Fibroblast of mammary gland (primary cell): Measurements from ENCODE around the gene LRRC32.

Experiments
- DNase-seq: peaks from one replicate; pipeline ENCODE4 v3.0.0-alpha.2; 2010; ENCODE audit warnings: low read depth
- H3K4me3 ChIP-seq: 2 replicates; pipeline ENCODE4 v1.5.1; 2011; ENCODE audit warnings: low read depth, mild to moderate bottlenecking, low read length, moderate library complexity; ENCODE audit not compliant: control insufficient read depth
- TF ChIP-seq, protein P1 (sequence below): conservative IDR thresholded peaks from 2 replicates; pipeline ENCODE4 v1.5.1; 2011; ENCODE audit warnings: low read depth, low read length, inconsistent platforms; ENCODE audit not compliant: control insufficient read depth, insufficient read depth

LRRC32 gene

DNA sequence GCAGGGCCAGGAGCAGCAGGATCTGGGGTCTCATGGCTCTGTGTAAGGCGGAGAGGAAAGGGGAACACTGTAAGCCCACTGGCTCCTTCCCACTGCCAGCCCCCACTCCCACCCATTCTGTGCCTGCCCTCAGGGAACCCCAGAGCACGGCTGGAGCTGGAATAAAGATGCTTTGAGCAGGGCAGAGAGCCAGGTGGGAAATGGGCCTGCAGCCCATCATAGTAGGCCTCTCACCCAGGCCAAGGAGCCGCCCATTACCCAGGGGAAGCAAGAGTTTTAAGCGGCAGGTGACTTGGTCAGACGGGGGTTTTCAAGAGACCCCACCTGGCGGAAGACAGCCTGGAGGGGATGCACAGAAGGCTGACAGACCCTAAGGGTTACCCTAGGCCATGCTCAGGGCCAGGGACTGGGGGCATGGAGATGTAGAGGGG is 4.6 kb downstream of the LRRC32 start:
- no peak overlapping the region for H3K4me3 ChIP-seq
- TF ChIP-seq, protein P1, sequence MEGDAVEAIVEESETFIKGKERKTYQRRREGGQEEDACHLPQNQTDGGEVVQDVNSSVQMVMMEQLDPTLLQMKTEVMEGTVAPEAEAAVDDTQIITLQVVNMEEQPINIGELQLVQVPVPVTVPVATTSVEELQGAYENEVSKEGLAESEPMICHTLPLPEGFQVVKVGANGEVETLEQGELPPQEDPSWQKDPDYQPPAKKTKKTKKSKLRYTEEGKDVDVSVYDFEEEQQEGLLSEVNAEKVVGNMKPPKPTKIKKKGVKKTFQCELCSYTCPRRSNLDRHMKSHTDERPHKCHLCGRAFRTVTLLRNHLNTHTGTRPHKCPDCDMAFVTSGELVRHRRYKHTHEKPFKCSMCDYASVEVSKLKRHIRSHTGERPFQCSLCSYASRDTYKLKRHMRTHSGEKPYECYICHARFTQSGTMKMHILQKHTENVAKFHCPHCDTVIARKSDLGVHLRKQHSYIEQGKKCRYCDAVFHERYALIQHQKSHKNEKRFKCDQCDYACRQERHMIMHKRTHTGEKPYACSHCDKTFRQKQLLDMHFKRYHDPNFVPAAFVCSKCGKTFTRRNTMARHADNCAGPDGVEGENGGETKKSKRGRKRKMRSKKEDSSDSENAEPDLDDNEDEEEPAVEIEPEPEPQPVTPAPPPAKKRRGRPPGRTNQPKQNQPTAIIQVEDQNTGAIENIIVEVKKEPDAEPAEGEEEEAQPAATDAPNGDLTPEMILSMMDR: no peak
- DNase-seq: no peak

DNA sequence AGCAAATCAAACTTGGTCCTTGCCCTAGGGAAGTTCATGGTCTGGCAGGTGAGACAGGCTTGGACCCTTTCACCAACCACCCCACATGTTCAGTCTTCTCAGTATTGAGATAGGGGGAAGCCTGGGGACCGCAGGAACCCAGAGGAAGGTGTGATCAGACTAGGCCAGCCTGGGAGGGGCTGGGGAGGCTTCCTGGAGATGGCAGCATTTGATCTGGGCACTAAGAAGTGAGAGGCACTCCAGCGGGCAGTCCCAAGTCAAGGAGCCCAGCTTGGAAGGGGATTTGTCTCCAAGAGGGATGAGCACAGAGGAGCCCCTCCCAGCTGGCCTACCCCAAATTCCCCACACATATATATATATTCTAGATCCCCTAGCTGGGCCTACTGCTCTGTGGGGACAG is 5.4 kb downstream of the LRRC32 start:
- no peak overlapping the region for H3K4me3 ChIP-seq
- TF ChIP-seq, protein P1: no peak
- DNase-seq: no peak

DNA sequence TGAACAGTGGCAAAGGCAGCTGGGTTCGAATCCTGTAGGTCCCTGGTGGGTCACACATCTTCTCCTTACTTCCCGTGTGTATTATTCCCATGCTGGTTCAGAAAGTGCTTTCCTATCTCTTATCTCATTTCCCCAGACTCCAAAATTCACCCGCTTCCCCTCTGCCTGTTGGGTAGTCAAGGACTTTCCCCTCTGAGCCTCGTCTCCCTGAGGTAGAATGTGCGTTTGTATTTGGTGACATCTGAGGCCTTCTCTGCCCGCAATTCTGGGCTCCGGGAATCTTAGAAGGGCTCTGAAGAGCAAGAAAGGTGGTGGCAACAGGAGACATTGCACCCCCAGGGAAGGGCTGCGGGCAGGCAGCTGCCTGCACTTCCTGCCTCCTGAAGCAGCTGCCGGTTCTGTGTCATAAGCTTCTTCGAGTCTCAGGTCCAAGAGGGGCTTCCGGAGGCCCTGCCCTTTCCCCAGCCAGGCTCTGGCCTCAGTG is 5.9 kb downstream of the LRRC32 start:
- TF ChIP-seq, protein P1: no peak
- DNase-seq: no peak
- no peak overlapping the region for H3K4me3 ChIP-seq

DNA sequence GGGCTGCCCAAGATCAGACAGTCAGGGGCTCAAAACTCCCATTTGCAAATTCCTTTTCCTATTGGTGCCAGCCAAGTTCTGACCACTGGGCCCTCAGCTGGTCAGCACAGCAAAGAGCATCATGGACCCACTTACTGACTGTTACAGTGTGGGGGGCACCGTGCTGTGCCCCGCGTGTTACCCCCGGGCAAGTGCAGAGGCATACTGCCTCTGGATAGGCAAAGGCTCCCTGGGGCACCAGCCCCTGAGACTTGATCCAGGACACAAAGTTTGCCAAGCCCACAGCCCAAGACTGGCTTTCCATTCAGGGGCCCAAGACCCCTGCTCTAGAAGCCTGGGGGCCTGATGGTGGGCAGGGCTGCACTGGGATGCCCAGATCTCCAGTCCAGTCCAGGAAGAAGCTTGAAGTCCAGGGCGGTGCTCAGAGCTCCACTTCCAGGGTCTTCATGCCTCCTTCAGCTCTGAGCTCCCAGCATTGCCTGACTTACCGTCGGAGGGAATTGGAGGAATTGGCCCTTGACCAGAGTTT is 6.6 kb downstream of the LRRC32 start:
- TF ChIP-seq, protein P1: no peak
- H3K4me3 ChIP-seq: no peak overlapping the region
- DNase-seq: no peak

DNA sequence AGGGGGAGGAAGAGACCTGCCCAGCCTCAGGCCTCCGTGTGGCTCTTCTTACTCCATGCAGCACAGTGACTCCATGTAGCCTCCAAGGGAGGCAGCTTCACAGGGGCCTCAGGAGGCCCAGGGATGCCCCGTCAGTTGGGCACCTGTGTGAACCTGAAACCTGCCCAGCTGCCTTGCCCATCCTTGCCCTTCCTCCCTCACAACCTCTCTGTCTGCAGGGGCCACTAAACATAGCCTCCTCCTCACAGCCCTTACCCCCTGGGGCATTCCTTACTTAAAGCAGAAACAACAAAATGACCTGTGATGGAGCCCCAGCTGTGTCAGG is 7.1 kb downstream of the LRRC32 start:
- TF ChIP-seq, protein P1: no peak
- no peak for DNase-seq
- H3K4me3 ChIP-seq: no peak overlapping the region

DNA sequence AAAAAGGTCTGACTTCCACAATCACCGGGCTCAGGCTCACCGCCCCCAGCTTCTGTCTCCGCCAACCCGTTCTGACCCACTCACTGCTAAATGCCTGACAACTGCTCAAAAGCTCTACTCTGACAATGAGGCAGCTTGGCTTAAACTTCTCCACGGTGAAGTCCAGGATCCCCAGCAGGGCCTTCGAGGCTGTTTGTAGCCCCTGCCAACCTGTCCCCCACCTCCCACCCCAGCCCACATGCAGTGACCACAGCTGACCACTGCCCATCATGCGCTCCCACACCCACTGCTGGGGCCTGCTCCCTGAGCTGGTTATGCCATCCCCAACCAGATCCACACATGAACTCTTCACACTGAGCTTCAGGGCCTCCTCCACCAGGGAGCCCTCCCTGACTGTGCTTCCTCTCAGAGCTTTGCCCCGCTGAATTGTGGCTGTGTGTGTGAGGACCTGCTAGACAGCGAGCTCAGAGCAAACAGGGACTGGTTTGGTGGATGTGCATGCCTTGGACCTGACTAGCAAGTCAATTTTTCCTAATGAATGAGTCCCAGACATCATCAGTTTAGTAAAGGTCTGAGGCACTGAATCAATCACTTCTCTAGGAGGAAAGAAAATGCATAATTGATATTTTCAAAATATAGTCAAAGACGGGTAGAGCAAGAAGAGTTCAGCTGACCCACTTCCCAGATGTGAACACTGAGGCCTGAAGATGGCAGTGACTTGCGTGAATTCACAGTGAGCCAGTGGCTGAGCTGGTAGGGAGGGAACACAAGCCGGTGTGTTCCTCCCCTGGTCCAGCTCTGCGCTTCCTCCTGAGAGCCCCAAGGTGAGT is 7.7 kb downstream of the LRRC32 start:
- DNase-seq: no peak
- no peak overlapping the region for H3K4me3 ChIP-seq
- TF ChIP-seq, protein P1: no peak
